CD4-positive, alpha-beta memory T cell (primary cell): ENCODE results near the gene BCKDHB. TPM values are rescaled to one million over a fixed set of nuclear protein-coding genes. Genes with fewer than 3 reads are reported as not detected.
"Not testable (repeated sequence)": the region's sequence is repeated elsewhere in the genome, so short reads cannot be mapped to it uniquely, and the experiment has no call there.

ENCODE experiments used
- CTCF ChIA-PET: fragments of 350-600 bp; sonication (Branson Sonifier 250); formaldehyde crosslinking; loops from one replicate; lab custom pipeline; 2021; ENCODE audit warnings: inconsistent platforms; ENCODE audit not compliant: partially characterized antibody; lab: Charles Lee
- POLR2A ChIA-PET: fragments of 350-600 bp; sonication (Branson Sonifier 250); formaldehyde crosslinking; loops from one replicate; lab custom pipeline; 2021; ENCODE audit not compliant: partially characterized antibody; lab: Charles Lee
- DNase-seq, 5 donors: peaks; one replicate each; pipeline versions ENCODE4 v3.0.0 to v3.0.0-alpha.2; 2020 to 2022; ENCODE audit warnings: mixed read lengths in 1 of 5
- H3K27ac ChIP-seq: one replicate; pipeline ENCODE4 v1.7.0; 2013; ENCODE audit warnings: low read depth, low read length
- H3K27me3 ChIP-seq: 2 replicates; pipeline ENCODE4 v1.7.0; 2013; ENCODE audit warnings: mild to moderate bottlenecking, low read length, moderate library complexity; ENCODE audit not compliant: insufficient read depth
- H3K36me3 ChIP-seq: 2 replicates; pipeline ENCODE4 v1.7.0; 2013; ENCODE audit warnings: mild to moderate bottlenecking, low read length, moderate library complexity; ENCODE audit not compliant: insufficient read depth
- H3K4me1 ChIP-seq: 2 replicates; pipeline ENCODE4 v1.7.0; 2013; ENCODE audit warnings: mild to moderate bottlenecking, low read length, moderate library complexity; ENCODE audit not compliant: insufficient read depth
- H3K4me3 ChIP-seq, 2 donors: one replicate each; pipeline ENCODE4 v1.7.0; 2013; ENCODE audit warnings: low read length in 2 of 2, mild to moderate bottlenecking in 1 of 2
- H3K9me3 ChIP-seq, 2 donors: one replicate each; pipeline ENCODE4 v1.7.0; 2013; ENCODE audit warnings: low read length in 2 of 2, control low read depth in 1 of 2; ENCODE audit not compliant: control insufficient read depth in 1 of 2
- H3K27ac Mint-ChIP-seq, 7 donors: one replicate each; pipeline ENCODE4 v1.8.0; 2020 to 2021; ENCODE audit warnings: mixed read lengths in 7 of 7, mild to moderate bottlenecking in 6 of 7, inconsistent platforms in 3 of 7, moderate library complexity in 3 of 7
- H3K27me3 Mint-ChIP-seq, 2 donors: one replicate each; pipeline ENCODE4 v1.8.0; 2020 to 2021; ENCODE audit warnings: mixed read lengths in 2 of 2
- H3K36me3 Mint-ChIP-seq, 2 donors: one replicate each; pipeline ENCODE4 v1.8.0; 2020 to 2021; ENCODE audit warnings: mixed read lengths in 2 of 2, inconsistent platforms in 1 of 2, mild to moderate bottlenecking in 1 of 2
- H3K4me1 Mint-ChIP-seq, 4 donors: one replicate each; pipeline ENCODE4 v1.8.0; 2020 to 2021; ENCODE audit warnings: mixed read lengths in 4 of 4, mild to moderate bottlenecking in 1 of 4
- H3K4me3 Mint-ChIP-seq, 8 donors: one replicate each; pipeline ENCODE4 v1.8.0; 2020 to 2021; ENCODE audit warnings: mixed read lengths in 8 of 8, mild to moderate bottlenecking in 7 of 8, moderate library complexity in 6 of 8, inconsistent platforms in 3 of 8
- H3K9me3 Mint-ChIP-seq, 8 donors: one replicate each; pipeline ENCODE4 v1.8.0; 2020 to 2021; ENCODE audit warnings: mixed read lengths in 8 of 8, mild to moderate bottlenecking in 5 of 8, inconsistent platforms in 3 of 8, moderate library complexity in 1 of 8
- intact Hi-C: fragments of 100-400 bp; cut with micrococcal nuclease; formaldehyde crosslinking; loops from one replicate; pipeline ENCODE4 v1.15.1; 2023
- polyA plus RNA-seq, 2 donors: library from polyadenylated mRNA; unstranded; fragments of 300-500 nt; fragmentation: Illumina TruSeq; gene quantifications; one replicate each; pipeline ENCODE4 v1.2.3, GENCODE V29; 2021
- total RNA-seq, 2 experiments: library from RNA; stranded (reverse); gene quantifications; one replicate each; pipeline ENCODE4 v1.2.3, GENCODE V29; 2021

Gene BCKDHB
- total and polyA plus RNA-seq, 4 experiments from 2014 or later = 11.8 to 28.7 (median 16.2) TPM

DNA sequence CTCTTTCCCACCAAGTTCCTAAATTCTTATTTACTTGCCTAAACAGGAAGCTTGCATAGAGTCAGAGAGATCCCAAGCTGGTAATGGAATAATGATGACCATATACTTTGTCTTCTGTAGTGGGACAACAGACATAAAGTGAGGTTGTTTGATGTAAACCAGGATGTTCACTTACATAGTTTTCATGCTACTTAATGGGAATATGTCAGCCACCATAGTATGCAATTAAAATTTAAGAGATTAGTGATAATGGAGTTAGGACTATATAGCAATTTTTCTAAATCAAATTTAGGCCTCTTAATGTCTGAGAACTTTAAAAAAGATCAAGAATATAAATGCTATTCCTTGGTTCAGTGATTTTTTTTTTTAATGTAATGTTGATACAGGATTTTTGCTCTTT, 180.6 kb downstream of the BCKDHB start:
- POLR2A ChIA-PET = no interaction called here
- intact Hi-C loops = no loop called here

DNA sequence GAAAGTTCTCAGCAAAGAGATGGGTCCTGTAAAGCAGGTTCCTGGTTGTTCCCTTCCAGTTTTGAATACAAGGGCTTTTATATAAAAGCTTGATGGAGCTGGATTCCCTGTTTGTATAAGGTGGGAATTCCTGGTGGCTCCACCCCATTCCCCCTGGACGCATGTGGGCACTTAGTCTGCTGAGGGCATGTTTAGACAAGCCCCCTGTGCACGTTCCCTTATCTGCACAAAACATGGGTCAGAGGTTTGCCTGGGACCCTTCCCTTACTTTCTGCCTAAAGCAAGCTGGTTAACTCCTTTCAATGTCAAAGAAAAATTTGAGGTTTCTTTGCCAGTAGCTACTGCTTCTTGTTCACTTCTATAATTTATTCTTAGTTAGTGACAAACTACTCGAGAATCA, 181.1 kb downstream of the BCKDHB start:
- no peaks in the 10 kb centered on the region for H3K27me3 ChIP-seq
- POLR2A ChIA-PET = no interaction called here
- Mint-ChIP-seq H3K4me1 (no peaks in the 10 kb centered on the region), H3K9me3 (peaks cover 0 to 17% (median 5%) of the 10 kb centered on the region in 8 donors), H3K36me3 (peaks cover 10 to 26% of the 10 kb centered on the region in 2 donors), H3K27ac (no peak overlapping the region), H3K4me3 (no peak overlapping the region), H3K27me3 (no peaks in the 10 kb centered on the region)
- DNase-seq = no peak
- H3K36me3 ChIP-seq = no peaks in the 10 kb centered on the region
- H3K27ac ChIP-seq = no peak overlapping the region
- CTCF ChIA-PET = interaction anchor here (0.5 kb wide), 1 partner anchor 16 kb away, joined by 3 read pairs; no protein-coding TSS in a partner anchor
- intact Hi-C loops = no loop called here
- no peak overlapping the region for H3K4me3 ChIP-seq
- H3K4me1 ChIP-seq = no peaks in the 10 kb centered on the region
- H3K9me3 ChIP-seq = no peaks in the 10 kb centered on the region

More for the DNA sequence above, 180.6 kb downstream of the BCKDHB start:
- Mint-ChIP-seq H3K9me3 (peaks cover 0 to 12% (median 2%) of the 10 kb centered on the region in 8 donors), H3K36me3 (peaks cover 5 to 21% of the 10 kb centered on the region in 2 donors), H3K27ac (no peak overlapping the region), H3K27me3 (no peaks in the 10 kb centered on the region), H3K4me1 (no peaks in the 10 kb centered on the region), H3K4me3 (no peak overlapping the region)
- CTCF ChIA-PET = interaction anchor here (0.5 kb wide), 1 partner anchor 16 kb away, joined by 3 read pairs; no protein-coding TSS in a partner anchor
- no peaks in the 10 kb centered on the region for H3K27me3 ChIP-seq
- H3K4me1 ChIP-seq = no peaks in the 10 kb centered on the region
- H3K36me3 ChIP-seq = no peaks in the 10 kb centered on the region
- no peak overlapping the region for H3K4me3 ChIP-seq
- no peaks in the 10 kb centered on the region for H3K9me3 ChIP-seq
- no peak for DNase-seq
- H3K27ac ChIP-seq = no peak overlapping the region

DNA sequence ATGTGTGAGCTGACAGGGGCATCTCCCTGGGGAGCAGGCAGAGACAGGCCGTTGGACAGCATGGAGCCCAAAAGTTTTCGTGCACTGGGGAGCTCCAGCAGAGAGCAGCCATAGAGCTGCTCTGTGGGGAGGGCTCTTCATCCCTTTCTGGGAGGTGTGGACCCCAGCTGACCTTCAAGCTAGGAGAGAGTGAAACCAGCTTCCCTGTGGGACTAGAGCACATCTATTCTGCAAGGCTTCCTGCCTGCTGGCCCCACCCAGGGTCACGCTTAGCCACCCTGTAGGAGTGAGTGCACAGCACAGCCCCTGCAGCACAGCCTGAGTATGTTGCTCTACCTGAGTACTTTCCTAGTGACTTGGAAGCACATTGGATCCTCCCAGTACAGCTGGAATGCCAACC, 183.3 kb downstream of the BCKDHB start:
- no peaks in the 10 kb centered on the region for H3K27me3 Mint-ChIP-seq
- intact Hi-C loops = no loop called here
- H3K4me3 ChIP-seq = no peak overlapping the region
- H3K9me3 Mint-ChIP-seq = peaks cover 4 to 36% (median 22%) of the 10 kb centered on the region in 8 donors
- H3K27me3 ChIP-seq = no peaks in the 10 kb centered on the region
- H3K4me1 ChIP-seq = no peaks in the 10 kb centered on the region
- H3K27ac ChIP-seq = no peak overlapping the region
- no peak overlapping the region for H3K27ac Mint-ChIP-seq
- H3K9me3 ChIP-seq = no peaks in the 10 kb centered on the region
- DNase-seq = no peak
- H3K4me1 Mint-ChIP-seq = no peaks in the 10 kb centered on the region
- POLR2A ChIA-PET = no interaction called here
- H3K36me3 Mint-ChIP-seq = peaks cover 23 to 40% of the 10 kb centered on the region in 2 donors
- H3K4me3 Mint-ChIP-seq = no peak overlapping the region
- H3K36me3 ChIP-seq = no peaks in the 10 kb centered on the region
- CTCF ChIA-PET = no interaction called here

DNA sequence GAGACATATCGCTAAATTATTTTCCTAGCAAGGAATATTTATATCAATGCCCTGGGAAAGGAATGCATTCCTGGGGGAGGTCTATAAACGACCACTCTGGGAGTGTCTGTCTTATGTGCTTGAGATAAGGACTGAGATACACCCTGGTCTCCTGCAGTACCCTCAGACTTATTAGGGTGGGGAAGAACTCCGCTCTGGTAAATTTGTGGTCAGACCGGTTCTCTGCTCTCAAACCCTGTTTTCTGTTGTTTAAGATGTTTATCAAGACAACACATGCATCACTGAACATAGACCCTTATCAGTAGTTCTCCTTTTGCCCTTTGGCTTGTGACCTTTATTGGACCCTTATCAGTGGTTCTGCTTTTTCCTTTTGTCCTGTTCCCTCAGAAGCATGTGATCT, 188.1 kb downstream of the BCKDHB start:
- H3K4me1 Mint-ChIP-seq, H3K27me3 ChIP-seq, H3K27ac Mint-ChIP-seq, intact Hi-C loops, H3K4me3 Mint-ChIP-seq, H3K36me3 ChIP-seq, H3K4me1 ChIP-seq, H3K9me3 ChIP-seq, H3K27me3 Mint-ChIP-seq, POLR2A ChIA-PET, CTCF ChIA-PET, DNase-seq, H3K27ac ChIP-seq, H3K4me3 ChIP-seq: not testable (repeated sequence)
- Mint-ChIP-seq H3K9me3 (peaks cover 4 to 48% (median 37%) of the 10 kb centered on the region in 8 donors), H3K36me3 (peaks cover 30 to 54% of the 10 kb centered on the region in 2 donors)

DNA sequence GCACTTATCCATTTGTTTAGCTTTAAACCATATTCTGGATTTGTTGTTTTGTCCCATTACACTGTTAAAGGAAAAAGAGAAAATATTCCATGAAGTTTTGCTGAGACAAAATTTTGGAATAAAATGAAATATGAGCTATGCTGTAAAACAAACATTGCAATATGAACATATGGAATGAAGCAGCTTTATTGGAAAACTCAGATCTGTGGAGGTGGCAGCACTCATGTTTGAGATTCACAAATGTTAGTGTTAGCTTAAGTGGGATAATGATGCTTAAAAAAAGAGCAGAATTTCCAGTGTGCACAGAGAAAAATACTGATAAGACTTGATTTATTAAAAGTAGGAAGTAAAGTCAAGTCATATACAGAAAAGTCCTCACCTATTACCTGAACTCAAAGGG, 196.2 kb downstream of the BCKDHB start:
- no peak overlapping the region for H3K27ac Mint-ChIP-seq
- CTCF ChIA-PET = no interaction called here
- DNase-seq = no peak
- intact Hi-C loops = no loop called here
- H3K36me3 Mint-ChIP-seq = peaks cover 1 to 11% of the 10 kb centered on the region in 2 donors
- H3K27me3 ChIP-seq = no peaks in the 10 kb centered on the region
- POLR2A ChIA-PET = no interaction called here
- no peaks in the 10 kb centered on the region for H3K27me3 Mint-ChIP-seq
- H3K4me1 Mint-ChIP-seq = no peaks in the 10 kb centered on the region
- H3K9me3 ChIP-seq = no peaks in the 10 kb centered on the region
- no peak overlapping the region for H3K4me3 ChIP-seq
- H3K4me1 ChIP-seq = no peaks in the 10 kb centered on the region
- no peaks in the 10 kb centered on the region for H3K36me3 ChIP-seq
- H3K4me3 Mint-ChIP-seq = no peak overlapping the region
- H3K9me3 Mint-ChIP-seq = peaks cover 0 to 5% (median under 1%) of the 10 kb centered on the region in 8 donors
- H3K27ac ChIP-seq = no peak overlapping the region

DNA sequence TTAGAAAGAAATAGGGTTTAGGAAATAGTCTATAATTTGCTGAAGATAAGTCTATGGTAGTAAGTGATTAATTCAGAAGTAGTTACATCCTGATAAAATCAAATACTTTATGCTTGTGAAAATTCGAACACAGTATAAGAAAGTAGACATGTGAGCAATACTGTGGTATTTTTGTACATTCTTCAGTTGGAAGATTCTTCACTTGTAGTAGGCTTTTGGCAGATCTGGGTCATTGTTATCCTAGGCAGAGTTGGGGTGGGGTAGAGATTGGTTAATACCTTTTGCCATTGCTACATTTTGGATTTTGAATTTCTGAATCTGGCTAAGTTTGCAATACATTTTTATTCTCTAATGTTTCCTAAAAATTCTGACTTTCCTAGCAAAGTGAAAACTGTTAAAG, 197.5 kb downstream of the BCKDHB start:
- H3K4me3 Mint-ChIP-seq = no peak overlapping the region
- no peaks in the 10 kb centered on the region for H3K4me1 ChIP-seq
- H3K4me1 Mint-ChIP-seq = no peaks in the 10 kb centered on the region
- no peak overlapping the region for H3K4me3 ChIP-seq
- ChIA-PET POLR2A (no interaction called here), CTCF (no interaction called here)
- no peaks in the 10 kb centered on the region for H3K9me3 ChIP-seq
- peaks cover 0 to 4% (median 0%) of the 10 kb centered on the region in 8 donors for H3K9me3 Mint-ChIP-seq
- H3K27me3 ChIP-seq = no peaks in the 10 kb centered on the region
- H3K36me3 ChIP-seq = no peaks in the 10 kb centered on the region
- no peaks in the 10 kb centered on the region for H3K27me3 Mint-ChIP-seq
- H3K27ac Mint-ChIP-seq = no peak overlapping the region
- H3K36me3 Mint-ChIP-seq = peaks cover 1 to 8% of the 10 kb centered on the region in 2 donors
- H3K27ac ChIP-seq = no peak overlapping the region
- DNase-seq = no peak
- intact Hi-C loops = no loop called here

DNA sequence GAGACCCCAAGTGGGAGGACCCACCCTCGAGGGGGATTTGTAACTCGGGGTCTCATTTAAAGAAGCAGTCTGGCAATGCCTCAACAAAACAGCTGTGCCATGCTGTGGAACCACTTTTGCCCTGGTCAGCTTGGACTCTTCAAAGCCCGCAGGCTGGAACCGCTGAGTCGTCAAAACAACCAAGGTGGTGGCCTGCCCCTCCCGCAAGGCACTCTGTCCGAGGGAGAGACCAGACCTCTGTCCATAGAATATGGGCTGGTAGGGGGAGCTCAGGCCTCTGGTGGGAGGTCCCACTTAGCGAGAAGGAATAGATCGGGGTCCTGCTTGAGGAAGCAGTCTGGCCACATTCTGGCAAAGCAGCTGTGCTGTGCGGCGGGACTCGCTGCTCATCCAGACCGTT, 208.1 kb downstream of the BCKDHB start:
- Histone ChIP-seq H3K27me3 (no peaks in the 10 kb centered on the region), H3K4me1 (no peaks in the 10 kb centered on the region), H3K9me3 (no peaks in the 10 kb centered on the region), H3K4me3 (no peak overlapping the region), H3K36me3 (no peaks in the 10 kb centered on the region), H3K27ac (no peak overlapping the region)
- Mint-ChIP-seq H3K36me3 (peaks cover 13 to 35% of the 10 kb centered on the region in 2 donors), H3K4me1 (no peaks in the 10 kb centered on the region), H3K9me3 (peaks cover 0 to 22% (median 5%) of the 10 kb centered on the region in 8 donors), H3K27ac (no peak overlapping the region), H3K27me3 (no peaks in the 10 kb centered on the region), H3K4me3 (no peak overlapping the region)
- POLR2A ChIA-PET = no interaction called here
- intact Hi-C loops = no loop called here
- CTCF ChIA-PET = no interaction called here
- no peak for DNase-seq
